HG03575 (cell line): ENCODE data around the gene ITPRID2.

ENCODE experiments used
- ATAC-seq: cut with Tn5 transposase; IDR thresholded peaks from one replicate; pipeline ENCODE4 v1.9.1; 2021; ENCODE audit not compliant: unreplicated experiment, insufficient number of reproducible peaks, low FRiP score; ENCODE audit errors: extremely low read depth

The ITPRID2 gene

GRCh38 chr2:181891258-181891965 lies at the start of gene ITPRID2:
Gene ITPRID2 (plus strand): TSS chr2:181891730. CDS start chr2:181892067, 337 bp downstream.
- ATAC-seq = peak; percentile 39

GRCh38 chr2:181844551-181845290 lies 46.8 kb upstream of the ITPRID2 start:
- no peak for ATAC-seq

GRCh38 chr2:181846399-181847197 lies 44.9 kb upstream of the ITPRID2 start:
- ATAC-seq = no peak

- ATAC-seq = no peak
These were observed 44.4 kb upstream of the ITPRID2 start for GRCh38 chr2:181847198-181847556.

GRCh38 chr2:181847702-181848101 lies 43.8 kb upstream of the ITPRID2 start:
- no peak for ATAC-seq

- ATAC-seq = no peak
These were observed 43.2 kb upstream of the ITPRID2 start for GRCh38 chr2:181848261-181848886.

GRCh38 chr2:181849601-181850000 lies 41.9 kb upstream of the ITPRID2 start:
- ATAC-seq = no peak

- ATAC-seq = no peak
These were observed 40.5 kb upstream of the ITPRID2 start for GRCh38 chr2:181850936-181851560.

- ATAC-seq = no peak
These were observed 39.8 kb upstream of the ITPRID2 start for GRCh38 chr2:181851726-181852125.

- no peak for ATAC-seq
These were observed 37.8 kb upstream of the ITPRID2 start for GRCh38 chr2:181853696-181854095.

- ATAC-seq = no peak
These were observed 34.0 kb upstream of the ITPRID2 start for GRCh38 chr2:181857483-181857882.

GRCh38 chr2:181858600-181858999 lies 32.9 kb upstream of the ITPRID2 start:
- no peak for ATAC-seq

- no peak for ATAC-seq
These were observed 32.4 kb upstream of the ITPRID2 start for GRCh38 chr2:181859123-181859522.

- no peak for ATAC-seq
These were observed 31.7 kb upstream of the ITPRID2 start for GRCh38 chr2:181859803-181860202.

- no peak for ATAC-seq
These were observed 30.2 kb upstream of the ITPRID2 start for GRCh38 chr2:181861379-181861778.

GRCh38 chr2:181862583-181863281 lies 28.8 kb upstream of the ITPRID2 start:
- no peak for ATAC-seq

- ATAC-seq = no peak
These were observed 19.4 kb upstream of the ITPRID2 start for GRCh38 chr2:181872178-181872577.

- no peak for ATAC-seq
These were observed 14.9 kb upstream of the ITPRID2 start for GRCh38 chr2:181876614-181877063.
